Tibial nerve (tissue), 3 donors: ENCODE data around the gene PLCXD3.

ENCODE experiments used
- CTCF ChIP-seq, 5 experiments: fragments of 200-600 bp in 3 of 5; fragments of 450-650 bp in 2 of 5; sonication (generic) in 3 of 5; IDR thresholded peaks; one replicate each; pipeline ENCODE4 v1.5.1; 2016 to 2019; ENCODE audit warnings: antibody characterized with exemption in 5 of 5, mild to moderate bottlenecking in 3 of 5, moderate library complexity in 2 of 5
- POLR2A ChIP-seq, 2 donors: fragments of 450-650 bp; IDR thresholded peaks; one replicate each; pipeline ENCODE4 v1.6.1; 2017; ENCODE audit warnings: antibody characterized with exemption in 2 of 2, mild to moderate bottlenecking in 2 of 2, moderate library complexity in 2 of 2

- TF ChIP-seq POLR2A (IDR thresholded peaks at IDR 0.05) (no peak), CTCF (IDR thresholded peaks at IDR 0.05) (no peak)
Measured at GRCh38 chr5:41559184-41559583, 48.8 kb upstream of the PLCXD3 start.
